IMR-90 (cell line): ENCODE measurements around the gene ZNF783. TPM values are rescaled to one million over a fixed set of nuclear protein-coding genes. Genes with fewer than 3 reads are reported as not detected.
A peak's percentile ranks its signal among the peaks of the same experiment; 100 is the strongest.

Source experiments
- ATAC-seq: fragments of 200-7000 bp; cut with Tn5 transposase; 2 replicates; pipeline ENCODE4 v1.9.1; 2020; ENCODE audit warnings: low read depth, mild to moderate bottlenecking, moderate library complexity
- BruUV-seq: library from RNA; stranded (reverse); fragments of 400-500 nt; replicated peaks from 2 replicates; lab custom pipeline; 2021; lab: Mats Ljungman, UMichigan
- CTCF ChIA-PET: fragments of 300-600 bp; formaldehyde crosslinking; extraction: SDS; loops from one replicate; lab custom pipeline; 2021; ENCODE audit warnings: antibody characterized with exemption; lab: Yijun Ruan, JAX
- POLR2A ChIA-PET: fragments of 300-600 bp; sonication (Branson Sonifier 250); formaldehyde crosslinking; loops from one replicate; lab custom pipeline; 2022; ENCODE audit warnings: antibody characterized with exemption; ENCODE audit not compliant: unreplicated experiment; lab: Charles Lee
- DNase-seq: peaks from one replicate; pipeline ENCODE4 v3.0.0; 2013
- H2AFZ ChIP-seq: replicated peaks from 2 replicates; pipeline ENCODE3; 2013; ENCODE audit warnings: low read length, mild to moderate bottlenecking; ENCODE audit not compliant: poor library complexity
- H2AK5ac ChIP-seq: 2 replicates; pipeline ENCODE4 v1.6.1; 2013; ENCODE audit warnings: low read depth, low read length, inconsistent platforms
- H2AK9ac ChIP-seq: replicated peaks from 2 replicates; pipeline ENCODE3; 2013; ENCODE audit warnings: mild to moderate bottlenecking, low read depth, low read length, moderate library complexity; ENCODE audit not compliant: poor library complexity
- H2BK120ac ChIP-seq: 2 replicates; pipeline ENCODE4 v1.6.1; 2013; ENCODE audit warnings: low read depth, low read length, inconsistent platforms
- H2BK15ac ChIP-seq: 3 replicates; pipeline ENCODE4 v1.6.1; 2013; ENCODE audit warnings: low read depth, low read length, inconsistent platforms
- H2BK20ac ChIP-seq: 2 replicates; pipeline ENCODE4 v1.6.1; 2013; ENCODE audit warnings: low read depth, mild to moderate bottlenecking, inconsistent platforms, low read length, moderate library complexity
- H2BK5ac ChIP-seq: 2 replicates; pipeline ENCODE4 v1.6.1; 2013; ENCODE audit warnings: mild to moderate bottlenecking, low read depth, low read length, inconsistent platforms; ENCODE audit not compliant: poor library complexity, severe bottlenecking
- H3K14ac ChIP-seq: replicated peaks from 2 replicates; pipeline ENCODE4 v1.6.1; 2013; ENCODE audit warnings: low read depth, low read length, inconsistent platforms
- H3K18ac ChIP-seq: 2 replicates; pipeline ENCODE4 v1.6.1; 2013; ENCODE audit warnings: low read depth, low read length, control low read depth
- H3K23ac ChIP-seq: 2 replicates; pipeline ENCODE4 v1.6.1; 2013; ENCODE audit warnings: low read depth, low read length, inconsistent platforms
- H3K27ac ChIP-seq: 2 replicates; pipeline ENCODE4 v1.5.1; 2013; ENCODE audit warnings: mild to moderate bottlenecking, control low read depth, low read length; ENCODE audit not compliant: insufficient read depth
- H3K27me3 ChIP-seq: 2 replicates; pipeline ENCODE4 v1.6.1; 2013; ENCODE audit warnings: low read length; ENCODE audit not compliant: control insufficient read depth, insufficient read depth
- H3K36me3 ChIP-seq: 2 replicates; pipeline ENCODE4 v1.6.1; 2013; ENCODE audit warnings: low read length, mixed read lengths; ENCODE audit not compliant: control insufficient read depth, insufficient read depth
- H3K4ac ChIP-seq: 2 replicates; pipeline ENCODE4 v1.6.1; 2013; ENCODE audit warnings: low read depth, low read length, inconsistent platforms
- H3K4me1 ChIP-seq: 2 replicates; pipeline ENCODE4 v1.6.1; 2013; ENCODE audit warnings: low read length, mixed read lengths; ENCODE audit not compliant: control insufficient read depth, insufficient read depth
- H3K4me2 ChIP-seq: 2 replicates; pipeline ENCODE4 v1.6.1; 2013; ENCODE audit warnings: low read depth, mild to moderate bottlenecking, control low read depth, low read length, moderate library complexity
- H3K4me3 ChIP-seq: 2 replicates; pipeline ENCODE4 v1.5.1; 2013; ENCODE audit warnings: low read depth, mild to moderate bottlenecking, control low read depth, low read length, moderate library complexity; ENCODE audit not compliant: insufficient read depth
- H3K56ac ChIP-seq: 2 replicates; pipeline ENCODE4 v1.6.1; 2013; ENCODE audit warnings: low read length, inconsistent platforms; ENCODE audit not compliant: insufficient read depth; ENCODE audit errors: extremely low read depth
- H3K79me1 ChIP-seq, 2 experiments: 2 replicates each; pipeline ENCODE4 v1.6.1; 2013; ENCODE audit warnings: low read length in 2 of 2, inconsistent platforms in 1 of 2, low read depth in 1 of 2
- H3K9ac ChIP-seq: 2 replicates; pipeline ENCODE4 v1.6.1; 2013; ENCODE audit warnings: low read depth, low read length, control low read depth
- H3K9me1 ChIP-seq: 2 replicates; pipeline ENCODE4 v1.6.1; 2013; ENCODE audit warnings: low read length, inconsistent platforms; ENCODE audit not compliant: insufficient read depth
- H3K9me3 ChIP-seq: 2 replicates; pipeline ENCODE4 v1.6.1; 2013; ENCODE audit warnings: low read length; ENCODE audit not compliant: control insufficient read depth, insufficient read depth
- H4K20me1 ChIP-seq: 2 replicates; pipeline ENCODE4 v1.6.1; 2013; ENCODE audit warnings: low read length, inconsistent platforms; ENCODE audit not compliant: insufficient read depth
- H4K5ac ChIP-seq: 2 replicates; pipeline ENCODE4 v1.6.1; 2013; ENCODE audit warnings: mild to moderate bottlenecking, low read depth, low read length, control low read depth
- H4K8ac ChIP-seq, 2 experiments: 2 replicates each; pipeline ENCODE4 v1.6.1; 2013; ENCODE audit warnings: low read depth in 2 of 2, low read length in 2 of 2, control low read depth in 1 of 2, inconsistent platforms in 1 of 2
- H4K91ac ChIP-seq: 2 replicates; pipeline ENCODE4 v1.6.1; 2013; ENCODE audit warnings: low read depth, low read length, inconsistent platforms; ENCODE audit not compliant: insufficient read depth
- CEBPB ChIP-seq: IDR thresholded peaks from 2 replicates; pipeline ENCODE4 v1.6.1; 2012; ENCODE audit warnings: low read depth, low read length, improper control_type of control experiment
- ELK1 ChIP-seq: fragments of 150-350 bp; IDR thresholded peaks from 2 replicates; pipeline ENCODE4 v1.6.1; 2016; ENCODE audit warnings: low read depth, mild to moderate bottlenecking, low read length, moderate library complexity, borderline replicate concordance
- FOS ChIP-seq: fragments of 150-350 bp; IDR thresholded peaks from 2 replicates; pipeline ENCODE4 v1.6.1; 2016; ENCODE audit warnings: low read depth, low read length
- MAFK ChIP-seq: IDR thresholded peaks from 2 replicates; pipeline ENCODE4 v1.6.1; 2012; ENCODE audit warnings: low read depth, low read length, improper control_type of control experiment
- MAZ ChIP-seq: IDR thresholded peaks from 2 replicates; pipeline ENCODE4 v1.6.1; 2012; ENCODE audit warnings: low read depth, mild to moderate bottlenecking, low read length, improper control_type of control experiment, moderate library complexity, borderline replicate concordance
- MXI1 ChIP-seq: IDR thresholded peaks from 2 replicates; pipeline ENCODE4 v1.6.1; 2012; ENCODE audit warnings: low read depth, mild to moderate bottlenecking, low read length, moderate library complexity, borderline replicate concordance
- RCOR1 ChIP-seq: IDR thresholded peaks from 2 replicates; pipeline ENCODE4 v1.6.1; 2012; ENCODE audit warnings: mild to moderate bottlenecking, low read length, improper control_type of control experiment; ENCODE audit not compliant: insufficient replicate concordance
- RFX5 ChIP-seq: IDR thresholded peaks from 2 replicates; pipeline ENCODE4 v1.8.0; 2012; ENCODE audit warnings: low read depth, mild to moderate bottlenecking, low read length, moderate library complexity
- SMC3 ChIP-seq: fragments of 150-350 bp; IDR thresholded peaks from 2 replicates; pipeline ENCODE4 v1.6.1; 2016; ENCODE audit warnings: low read depth, mild to moderate bottlenecking, antibody characterized with exemption, low read length, moderate library complexity
- USF2 ChIP-seq: fragments of 150-350 bp; IDR thresholded peaks from 2 replicates; pipeline ENCODE4 v1.6.1; 2017; ENCODE audit warnings: mild to moderate bottlenecking, antibody characterized with exemption, low read length, low read depth
- WGBS, 2 experiments: methylation state at CpG; one replicate each; pipeline versions ENCODE4 v1.1.5 to v1.1.7; 2013; ENCODE audit warnings: missing lambda C conversion rate in 2 of 2; ENCODE audit not compliant: insufficient read length in 1 of 2; ENCODE audit errors: extremely low coverage in 2 of 2; 5-methylcytosine and 5-hydroxymethylcytosine counted together
- dilution Hi-C: fragments of 300-500 bp; cut with HindIII; formaldehyde crosslinking; loops from one replicate; pipeline ENCODE4 v1.14.3; 2018; ENCODE audit warnings: low sequenced_read_pairs; ENCODE audit not compliant: unreplicated experiment
- in situ Hi-C: fragments of 300-500 bp; cut with MboI; formaldehyde crosslinking; loops from 3 replicates; pipeline ENCODE4 v1.14.3; 2019; ENCODE audit warnings: low sequenced_read_pairs, inconsistent platforms, mixed read lengths
- intact Hi-C: fragments of 100-400 bp; cut with micrococcal nuclease; formaldehyde crosslinking; loops from 2 replicates; pipeline ENCODE4 v1.10.0; 2022
- polyA plus RNA-seq, 3 experiments: library from polyadenylated mRNA; depleted of rRNA; stranded (reverse); fragments of >200 nt; gene quantifications; 2 replicates each; pipeline ENCODE4 v1.2.3, GENCODE V29; 2012; ENCODE audit warnings: low replicate concordance in 1 of 3
- total RNA-seq: library from RNA; depleted of rRNA; stranded (reverse); fragments of >200 nt; gene quantifications from 2 replicates; pipeline ENCODE4 v1.2.3, GENCODE V29; 2012

The ZNF783 gene
- total and polyA plus RNA-seq, 2 of the 4 experiments (the other 2 are of a cell fraction), result 2.3 to 7.2 TPM

GRCh38 chr7:149294634-149295480 lies 32.9 kb downstream of the ZNF783 start:
- Histone ChIP-seq H3K4me3 (no peak overlapping the region), H3K9me1 (no peaks in the 10 kb centered on the region; the same call in 1 of the 2 replicates), H2AK9ac (no peak overlapping the region), H3K27ac (no peak overlapping the region), H4K8ac (no peak overlapping the region), H3K36me3 (peaks cover 4% of the 10 kb centered on the region; the same call in 1 of the 2 replicates), H3K4me2 (no peak overlapping the region), H4K20me1 (no peaks in the 10 kb centered on the region), H3K4ac (no peak overlapping the region), H3K23ac (no peak overlapping the region), H2AK5ac (no peak overlapping the region), H2BK120ac (no peak overlapping the region), H2AFZ (peak overlapping the region; percentile 23), H3K9me3 (no peaks in the 10 kb centered on the region), H2BK5ac (no peak overlapping the region), H2BK15ac (no peak overlapping the region), H3K9ac (no peak overlapping the region), H3K18ac (no peak overlapping the region), H4K91ac (no peak overlapping the region), H3K56ac (no peak overlapping the region), H3K14ac (no peak overlapping the region), H3K79me1 (no peaks in the 10 kb centered on the region), H3K27me3 (no peaks in the 10 kb centered on the region), H3K4me1 (no peaks in the 10 kb centered on the region), H4K5ac (no peak overlapping the region), H2BK20ac (no peak overlapping the region)
- ATAC-seq, result no peak
- WGBS, 2 experiments, result 96% methylated on average over 33 of the region's 55 CpGs; no CpG with 5 or more reads in 1 of the 2 experiments
- ChIA-PET CTCF (no interaction called here), POLR2A (no interaction called here)
- in situ Hi-C loops (no loop called here), dilution Hi-C loops (no loop called here), intact Hi-C loops (no loop called here)
- TF ChIP-seq RFX5 (no peak), USF2 (no peak), MAFK (no peak), MXI1 (no peak), RCOR1 (no peak), SMC3 (no peak), ELK1 (no peak), MAZ (no peak), CEBPB (no peak), FOS (no peak)
- no TSS peak for BruUV-seq
- DNase-seq, result no peak
